SH-SY5Y (cell line): ENCODE results near the gene GABBR1.

ENCODE experiments used
- GATA2 ChIP-seq: IDR thresholded peaks from 2 replicates; pipeline ENCODE4 v1.6.1; 2011; ENCODE audit warnings: mild to moderate bottlenecking, low read depth, low read length
- GATA3 ChIP-seq: IDR thresholded peaks from 2 replicates; pipeline ENCODE4 v1.6.1; 2011; ENCODE audit warnings: low read depth, mild to moderate bottlenecking, low read length, moderate library complexity

The GABBR1 gene

DNA sequence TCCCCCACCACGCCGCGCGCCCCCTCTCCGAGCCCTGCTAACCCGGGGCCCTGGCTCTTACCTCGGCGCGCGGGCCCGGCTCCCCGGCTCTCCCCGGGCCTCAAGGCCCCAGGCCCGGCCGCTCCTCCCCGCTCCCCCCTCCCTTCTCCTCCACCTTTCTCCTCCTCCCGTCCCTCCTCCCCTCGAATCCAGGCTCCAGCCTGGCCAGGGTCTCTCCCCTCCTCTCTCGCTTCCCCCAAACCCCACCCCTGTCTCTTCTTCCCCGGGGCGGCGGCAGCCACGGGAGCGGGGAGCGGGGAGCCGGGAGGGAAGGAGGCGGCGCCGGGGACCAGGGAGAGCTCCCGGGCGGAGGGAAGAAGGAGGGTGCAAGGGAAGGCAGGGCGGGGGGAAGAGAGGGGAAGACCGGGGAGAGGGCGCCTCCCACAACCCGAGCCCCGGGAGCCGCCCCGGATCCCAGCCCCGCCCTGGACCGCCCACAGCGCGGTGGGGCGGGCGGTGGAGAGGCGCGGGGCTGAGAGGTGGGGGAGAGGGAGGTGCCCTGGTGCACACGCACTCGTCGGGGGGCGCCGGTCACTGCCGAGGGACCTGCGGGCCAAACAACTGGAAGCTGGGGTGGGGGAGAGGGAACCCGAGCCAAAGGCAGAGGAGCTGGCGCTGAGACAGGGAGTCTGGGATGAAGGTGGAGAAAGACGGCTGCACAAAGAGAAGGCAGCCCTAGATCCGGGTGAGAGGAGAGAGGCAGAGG, at the start of gene GABBR1:
Gene GABBR1 (minus strand): TSS at position 395 of the 745 bp plus-strand sequence. CDS start 798 bp downstream, outside the sequence.
- TF ChIP-seq GATA2: no peak
- TF ChIP-seq GATA3: no peak

DNA sequence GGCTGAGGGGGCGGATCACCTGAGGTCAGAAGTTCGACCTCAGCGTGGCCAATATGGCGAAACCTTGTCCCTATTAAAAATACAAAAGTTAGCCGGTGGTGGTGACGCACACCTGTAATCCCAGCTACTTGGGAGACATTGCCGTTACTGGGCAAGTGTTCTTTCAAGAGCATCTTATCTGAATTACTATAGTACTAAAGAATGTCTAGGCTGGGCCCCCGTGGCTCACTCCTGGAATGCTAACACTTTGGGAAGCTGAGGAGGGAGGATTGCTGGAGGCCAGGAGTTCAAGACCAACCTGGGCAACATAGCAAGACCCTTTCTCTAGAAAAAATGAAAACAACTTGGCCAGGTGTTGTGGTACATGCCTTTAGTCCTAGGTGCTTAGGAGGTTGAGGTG, 48.8 kb upstream of the GABBR1 start:
- no peak for TF ChIP-seq GATA3
- no peak for TF ChIP-seq GATA2

DNA sequence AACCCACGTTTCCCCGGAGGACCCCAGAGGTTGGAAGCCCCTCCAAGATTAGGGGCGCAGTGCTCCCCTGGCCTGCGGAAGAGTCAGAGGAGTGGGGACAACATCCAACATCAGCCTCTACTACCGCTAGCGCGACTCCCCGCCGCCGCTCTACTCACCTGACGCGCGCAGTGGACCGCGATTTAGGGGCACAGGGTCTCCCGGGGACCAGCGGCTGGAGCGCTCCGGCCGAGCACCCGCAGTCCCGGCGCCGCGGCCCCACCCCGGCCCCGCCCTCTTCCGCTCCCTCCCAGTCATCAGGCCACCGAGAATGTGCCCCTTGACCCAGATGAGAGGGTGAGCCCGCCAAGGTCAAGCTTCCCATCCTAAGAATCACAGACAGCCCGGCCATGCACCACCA, 47.9 kb upstream of the GABBR1 start, which contains the start of gene ZFP57:
Gene ZFP57 (minus strand): TSS at position 249 of the 400 bp plus-strand sequence. CDS start 4,149 bp downstream, outside the sequence.
- no peak for TF ChIP-seq GATA2
- TF ChIP-seq GATA3: no peak

DNA sequence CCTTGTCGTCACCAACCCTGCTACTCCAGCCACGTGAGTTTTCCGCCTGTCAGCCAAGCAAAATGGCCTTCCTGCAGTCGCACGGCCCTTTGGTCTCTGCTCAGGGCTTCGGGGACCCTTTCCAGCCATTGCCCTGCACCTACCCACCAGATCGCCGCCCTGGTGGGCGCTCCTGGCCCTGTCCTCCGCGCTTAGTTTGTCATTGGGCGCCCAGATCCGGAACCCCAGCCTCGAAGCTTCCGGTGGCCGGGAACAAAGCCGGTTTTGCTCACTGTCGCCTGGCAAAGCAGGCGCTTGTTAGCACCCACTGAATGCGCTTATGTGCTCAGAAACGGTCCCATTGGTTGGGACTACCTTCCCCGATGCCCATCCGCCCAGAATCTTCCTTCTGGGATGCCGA, 47.4 kb upstream of the GABBR1 start:
- TF ChIP-seq GATA3 (no peak), GATA2 (no peak)

DNA sequence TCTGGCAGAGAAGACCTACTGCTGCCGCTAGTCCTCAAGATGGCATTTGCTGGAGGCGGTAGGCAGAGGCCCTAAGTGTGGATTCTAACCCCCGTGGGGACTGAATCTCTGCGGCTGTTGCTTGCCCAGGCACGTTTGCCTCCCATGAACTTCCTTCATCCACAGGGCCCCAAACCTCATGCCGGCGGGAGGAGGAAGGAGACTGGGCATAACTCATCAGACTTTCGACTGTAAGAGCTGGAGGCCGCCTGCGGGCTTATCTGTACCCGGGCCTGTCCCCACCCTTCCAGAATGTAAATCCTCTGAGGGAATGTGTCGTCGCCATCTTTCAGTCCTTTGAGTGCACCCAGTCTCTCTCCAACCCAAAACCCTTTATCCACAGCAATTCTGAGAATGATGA, 47.0 kb upstream of the GABBR1 start:
- no peak for TF ChIP-seq GATA2
- no peak for TF ChIP-seq GATA3

DNA sequence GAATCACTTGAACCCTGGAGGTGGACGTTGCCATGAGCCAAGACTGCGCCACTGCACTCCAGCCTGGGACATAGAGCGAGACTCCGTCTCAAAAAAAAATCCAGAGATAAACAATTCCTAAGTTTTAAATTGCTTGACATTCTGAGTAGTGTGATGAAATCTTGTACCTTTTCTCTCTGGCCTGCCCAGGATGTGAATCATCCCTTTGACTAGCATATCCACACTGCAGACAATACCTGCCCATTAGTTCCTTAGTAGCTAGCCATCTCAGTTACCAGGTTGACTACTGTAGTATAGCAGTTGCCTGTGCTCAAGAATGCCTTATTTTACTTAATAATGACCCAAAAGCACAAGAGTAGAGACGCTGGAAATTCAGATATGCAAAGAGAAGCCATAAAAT, 45.1 kb upstream of the GABBR1 start:
- TF ChIP-seq GATA2 (no peak), GATA3 (no peak)

DNA sequence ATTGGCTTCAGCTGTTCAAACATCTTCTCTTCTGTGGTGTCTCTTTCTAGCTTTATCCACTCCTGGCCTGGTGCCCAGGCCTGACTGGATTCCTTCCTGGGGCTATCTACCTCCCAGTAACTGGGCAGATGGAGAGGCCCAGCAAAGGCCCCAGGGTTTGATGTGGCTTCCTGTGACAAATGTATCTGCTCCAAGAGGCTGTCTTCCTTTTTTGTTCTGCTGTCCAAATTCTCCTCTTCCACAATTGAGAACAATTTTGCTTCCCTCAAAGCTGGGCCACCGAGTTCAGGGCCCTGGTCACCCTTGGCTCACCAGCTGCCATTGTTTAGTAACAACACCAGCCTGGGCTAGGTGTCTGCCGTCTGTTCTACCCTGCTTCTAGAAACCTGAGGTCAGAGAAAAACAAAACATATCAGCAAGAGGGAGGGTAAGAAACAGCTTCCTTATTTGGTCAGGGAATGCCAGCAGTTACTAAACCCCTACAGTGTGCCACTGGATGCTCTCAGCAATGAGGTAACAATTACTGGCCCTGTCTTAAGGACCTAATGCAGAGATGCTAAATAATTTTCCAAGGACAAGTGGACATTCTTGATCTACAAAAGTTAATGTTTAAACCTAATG, 44.1 kb upstream of the GABBR1 start:
- no peak for TF ChIP-seq GATA3
- TF ChIP-seq GATA2: no peak

DNA sequence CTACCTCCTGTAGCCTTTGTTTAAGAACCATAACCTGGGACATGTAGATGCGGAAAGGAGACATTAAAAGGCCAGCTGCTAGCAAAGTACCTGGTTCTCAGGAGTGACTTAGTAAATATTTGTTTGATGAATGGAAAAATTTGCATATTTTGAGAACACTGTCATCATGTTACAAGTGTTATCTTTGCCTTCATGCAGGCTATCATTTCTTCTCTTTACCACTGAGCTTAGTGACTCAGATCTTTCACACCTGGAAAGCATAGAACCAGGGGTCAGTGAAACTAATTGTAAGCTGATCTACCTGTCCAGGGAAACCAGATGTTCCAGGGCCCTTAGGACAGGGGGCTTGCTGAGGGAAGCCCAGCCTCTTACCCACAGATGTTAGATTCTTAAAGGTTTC, 42.6 kb upstream of the GABBR1 start:
- no peak for TF ChIP-seq GATA2
- no peak for TF ChIP-seq GATA3

DNA sequence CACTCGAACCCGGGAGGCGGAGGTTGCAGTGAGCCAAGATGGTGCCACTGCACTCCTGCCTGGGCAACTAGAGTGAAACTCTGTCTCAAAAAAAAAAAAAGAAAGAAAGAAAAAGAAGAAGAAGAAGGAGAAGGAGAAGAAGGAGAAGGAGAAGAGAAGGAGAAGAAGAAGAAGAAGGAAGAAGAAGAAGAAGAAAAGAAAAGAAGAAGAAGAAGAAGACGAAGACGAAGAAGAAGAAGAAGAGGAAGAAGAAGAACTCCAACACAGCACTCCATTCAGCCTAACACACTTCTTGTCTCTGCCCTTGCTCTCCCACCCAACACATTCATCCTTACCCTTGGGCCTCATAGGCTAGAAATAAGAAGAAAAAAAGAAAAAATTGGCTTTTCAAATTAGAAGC, 41.0 kb upstream of the GABBR1 start:
- TF ChIP-seq GATA3: no peak
- no peak for TF ChIP-seq GATA2

DNA sequence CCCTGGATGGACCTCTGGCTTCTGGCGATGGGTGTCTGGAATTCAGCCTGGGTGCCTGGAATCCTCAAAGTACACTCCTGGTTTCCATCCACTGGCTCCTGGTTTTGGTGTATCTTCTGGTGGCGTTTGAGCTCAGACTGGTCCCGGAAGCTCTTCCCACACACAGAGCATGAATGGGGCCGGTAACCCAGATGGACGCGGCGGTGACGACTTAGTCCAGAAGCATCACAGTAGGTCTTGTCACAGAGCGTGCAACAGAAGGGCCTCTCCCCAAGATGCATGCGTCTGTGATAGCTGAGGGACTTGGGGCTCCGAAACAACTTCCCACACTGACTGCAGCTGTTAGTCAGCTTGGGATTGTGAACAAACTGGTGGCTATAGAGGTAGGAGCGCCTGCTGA, 40.2 kb upstream of the GABBR1 start:
- TF ChIP-seq GATA3 (no peak), GATA2 (no peak)

DNA sequence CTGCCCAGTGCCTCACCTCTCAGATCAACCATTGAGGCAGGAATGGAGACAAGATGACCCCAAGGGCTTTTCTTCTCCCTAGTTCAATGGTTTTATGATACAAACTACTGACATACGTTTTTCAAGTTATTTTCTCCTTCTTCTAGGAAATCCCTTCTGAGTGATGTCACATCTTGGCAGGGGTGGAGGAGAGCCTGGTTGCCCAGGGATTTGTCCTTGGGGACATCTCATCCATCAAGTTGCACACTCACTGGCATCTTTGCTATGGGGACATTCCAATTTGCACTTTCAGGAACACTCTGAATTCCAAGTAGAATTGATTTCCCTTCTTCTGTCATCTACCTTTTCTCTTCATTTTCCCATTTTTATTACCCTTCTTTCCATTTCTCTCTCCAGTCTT, 38.0 kb upstream of the GABBR1 start:
- TF ChIP-seq GATA3: no peak
- TF ChIP-seq GATA2: no peak

DNA sequence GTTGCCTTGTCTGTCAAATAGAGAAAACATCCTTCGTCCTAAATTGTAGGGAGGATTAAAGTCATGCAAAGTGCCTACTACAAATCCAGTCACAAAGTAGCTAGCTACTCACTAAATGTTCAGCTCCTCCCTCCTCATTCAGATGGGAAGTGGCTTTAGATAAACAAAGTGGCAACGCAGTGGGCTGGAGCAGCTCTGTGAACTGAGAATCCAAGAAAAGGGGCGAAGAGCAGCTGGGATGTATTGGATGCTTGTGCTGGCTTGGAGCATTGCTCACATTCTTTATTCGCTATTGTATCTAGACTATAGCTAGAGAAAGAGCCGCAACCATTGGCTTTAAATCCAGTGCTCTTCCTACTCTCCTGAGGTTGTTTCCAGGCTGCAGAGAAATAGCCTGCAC, 34.2 kb upstream of the GABBR1 start:
- TF ChIP-seq GATA3: no peak
- TF ChIP-seq GATA2: no peak

DNA sequence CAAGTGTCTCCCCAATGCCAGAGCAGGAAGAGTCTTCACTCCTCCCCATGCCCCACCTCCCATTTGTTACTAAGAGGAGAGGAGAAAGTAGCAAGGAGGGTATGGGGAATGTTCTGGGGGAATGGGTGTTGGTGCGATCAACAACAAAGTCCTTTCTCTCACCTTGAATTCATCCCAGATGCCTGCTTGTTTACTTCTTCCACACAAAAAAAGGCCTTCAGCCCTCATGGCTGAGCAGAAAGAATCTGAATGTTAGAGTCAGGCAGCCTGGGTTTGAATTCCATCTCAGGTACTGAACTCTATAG, 33.8 kb upstream of the GABBR1 start:
- TF ChIP-seq GATA2 (no peak), GATA3 (no peak)

DNA sequence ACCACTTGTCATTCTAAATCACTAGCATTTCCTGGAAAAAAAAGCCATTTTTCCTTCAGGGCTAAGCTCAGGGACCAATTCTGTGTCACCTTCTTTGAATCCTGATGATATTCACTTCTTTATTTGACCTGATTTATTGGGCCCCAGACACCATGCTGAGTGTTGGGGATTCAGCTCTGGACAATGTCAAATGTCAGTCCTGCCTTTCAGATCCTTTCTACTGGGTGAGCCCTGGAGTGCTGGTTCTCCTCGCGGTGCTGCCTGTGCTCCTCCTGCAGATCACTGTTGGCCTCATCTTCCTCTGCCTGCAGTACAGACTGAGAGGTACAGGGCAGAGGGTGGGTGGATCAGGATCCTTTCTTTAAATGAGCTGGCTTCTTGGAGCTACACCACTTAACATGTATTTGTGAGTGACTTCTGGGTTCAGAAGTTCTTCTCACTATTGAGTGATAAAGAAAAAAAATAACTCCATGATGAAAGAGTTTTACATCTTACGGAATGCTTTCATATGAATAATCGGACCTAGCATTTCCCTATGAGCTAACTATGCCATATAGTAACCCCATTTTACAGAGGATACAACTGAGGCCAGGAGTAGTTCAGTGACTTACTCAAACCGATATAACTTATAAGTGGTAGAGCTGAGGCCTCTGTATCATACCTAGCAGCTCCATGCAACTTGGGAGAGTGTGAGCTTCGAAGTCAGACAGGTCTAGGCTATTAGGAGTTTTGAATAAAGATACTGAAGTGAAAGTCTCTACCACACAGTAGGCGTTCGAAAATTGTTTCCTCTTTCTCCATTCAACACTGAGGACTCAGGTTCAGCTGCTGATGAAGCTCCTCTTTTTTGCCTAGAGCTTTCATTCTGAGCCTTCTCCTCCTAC, 33.2 kb upstream of the GABBR1 start:
- TF ChIP-seq GATA3 (no peak), GATA2 (no peak)
